Measurements from ENCODE around the gene IGF1. TPM values are rescaled to one million over a fixed set of nuclear protein-coding genes. Genes with fewer than 3 reads are reported as not detected.
A peak's percentile ranks its signal among the peaks of the same experiment; 100 is the strongest.

IGF1 gene
- polyA plus RNA-seq, 1 of the 3 experiments (the other 2 are of a cell fraction): 0.07 TPM

GRCh38 chr12:102406033-102406584, 74.3 kb downstream of the IGF1 start:
- H3K9ac ChIP-seq: no peak overlapping the region
- H3F3A ChIP-seq (replicated peaks; ENCODE audit: insufficient read depth): no peaks in the 10 kb centered on the region
- 0 out of 2 replicates have a peak overlapping the region, but pooled peaks have one; percentile 7 for H3K4me2 ChIP-seq
- WGBS (ENCODE audit: low lambda C conversion rate): 8% methylated on average over 7 of the region's 7 CpGs
- H3K4me3 ChIP-seq (ENCODE audit: low read depth in 2 of 2, low read length in 1 of 2): no peak overlapping the region
- ChIA-PET CTCF (interaction anchor here (0.8 kb wide), 1 partner anchor 646 kb away, joined by 3 read pairs; no protein-coding TSS in a partner anchor), POLR2A (no interaction called here)
- no peaks in the 10 kb centered on the region for H3K79me2 ChIP-seq (ENCODE audit: insufficient read depth)
- peaks cover 5 to 7% of the 10 kb centered on the region in 2 experiments; a peak in 2 of 4 replicates for H3K4me1 ChIP-seq (ENCODE audit: control insufficient read depth in 1 of 2, insufficient read depth in 2 of 2, low read depth in 1 of 2, low read length in 1 of 2)
- no peak overlapping the region for H2AFZ ChIP-seq (ENCODE audit: low read depth)
- no peak overlapping the region for H3K27ac ChIP-seq (ENCODE audit: low read depth in 2 of 2, low read length in 1 of 2)
- no peaks in the 10 kb centered on the region for H3K9me3 ChIP-seq
- TF ChIP-seq CHD2 (IDR thresholded peaks at IDR 0.05; ENCODE audit: low read length, partially characterized antibody): peak; percentile 50
- TF ChIP-seq ZBTB33 (IDR thresholded peaks at IDR 0.05; ENCODE audit: borderline replicate concordance, low read depth): no peak
- TF ChIP-seq SIN3A (IDR thresholded peaks at IDR 0.05; ENCODE audit: borderline replicate concordance, low read depth, low read length): no peak
- TF ChIP-seq MAX (IDR thresholded peaks at IDR 0.05; ENCODE audit: low read depth): no peak
- TF ChIP-seq RCOR1 (IDR thresholded peaks at IDR 0.05; ENCODE audit: low read length): peak; percentile 59
- TF ChIP-seq TCF12 (IDR thresholded peaks at IDR 0.05): peak; percentile 13; the same call in 1 of the 2 replicates
- TF ChIP-seq SMC3 (IDR thresholded peaks at IDR 0.05; ENCODE audit: low read depth, low read length): no peak
- peak in 1 of 2 experiments; percentile 40; a peak in 1 of 4 replicates for TF ChIP-seq EP300 (IDR thresholded peaks at IDR 0.05; ENCODE audit: borderline replicate concordance in 1 of 2, low read depth in 1 of 2, low read length in 1 of 2)
- TF ChIP-seq USF1 (IDR thresholded peaks at IDR 0.05; ENCODE audit: borderline replicate concordance, low read depth): no peak
- TF ChIP-seq MXI1 (IDR thresholded peaks at IDR 0.05; ENCODE audit: low read depth, low read length): peak; percentile 97
- no peaks in the 10 kb centered on the region for H3K36me3 ChIP-seq (replicated peaks in 1 of 2; ENCODE audit: control insufficient read depth in 1 of 2, insufficient read depth in 2 of 2, low read length in 1 of 2)
- no peaks in the 10 kb centered on the region for H3K27me3 ChIP-seq (ENCODE audit: insufficient read depth)
- DNase-seq: peak; percentile 46
- no peaks in the 10 kb centered on the region for H4K20me1 ChIP-seq (ENCODE audit: insufficient read depth)
- no peaks in the 10 kb centered on the region for H3K9me2 ChIP-seq

- H3K79me2 ChIP-seq (ENCODE audit: insufficient read depth): no peaks in the 10 kb centered on the region
- H3K9me2 ChIP-seq: no peaks in the 10 kb centered on the region
- no peak overlapping the region for H3K4me3 ChIP-seq (ENCODE audit: low read depth in 2 of 2, low read length in 1 of 2)
- ChIA-PET CTCF (interaction anchor here (0.7 kb wide), 1 partner anchor 486 kb away, joined by 3 read pairs; no protein-coding TSS in a partner anchor), POLR2A (no interaction called here)
- H2AFZ ChIP-seq (ENCODE audit: low read depth): no peak overlapping the region
- no peak for DNase-seq
- peaks cover 0 to 4% of the 10 kb centered on the region in 2 experiments; a peak in 2 of 4 replicates for H3K4me1 ChIP-seq (ENCODE audit: control insufficient read depth in 1 of 2, insufficient read depth in 2 of 2, low read depth in 1 of 2, low read length in 1 of 2)
- no peaks in the 10 kb centered on the region for H3K36me3 ChIP-seq (replicated peaks in 1 of 2; ENCODE audit: control insufficient read depth in 1 of 2, insufficient read depth in 2 of 2, low read length in 1 of 2)
- no peak overlapping the region for H3K27ac ChIP-seq (ENCODE audit: low read depth in 2 of 2, low read length in 1 of 2)
- H3K4me2 ChIP-seq: no peak overlapping the region
- H4K20me1 ChIP-seq (ENCODE audit: insufficient read depth): no peaks in the 10 kb centered on the region
- 16% methylated on average over 2 of the region's 2 CpGs for WGBS (ENCODE audit: low lambda C conversion rate)
- H3K9me3 ChIP-seq: no peaks in the 10 kb centered on the region
- no peaks in the 10 kb centered on the region for H3K27me3 ChIP-seq (ENCODE audit: insufficient read depth)
- no peak overlapping the region for H3K9ac ChIP-seq
- no peak for TF ChIP-seq TEAD4 (IDR thresholded peaks at IDR 0.05; ENCODE audit: borderline replicate concordance, insufficient read depth)
- TF ChIP-seq FOXJ3 (CRISPR knock-in tag; IDR thresholded peaks at IDR 0.05): no peak
- H3F3A ChIP-seq (replicated peaks; ENCODE audit: insufficient read depth): no peaks in the 10 kb centered on the region
Observed at GRCh38 chr12:102401087-102401486, 79.3 kb downstream of the IGF1 start.

Data from SK-N-SH (cell line).